HepG2 (cell line): Measurements from ENCODE around the gene PLBD2. TPM values are rescaled to one million over a fixed set of nuclear protein-coding genes. Genes with fewer than 3 reads are reported as not detected.

ENCODE experiments used
- ATAC-seq: fragments of 200-7000 bp; cut with Tn5 transposase; 3 replicates; pipeline ENCODE4 v1.9.1; 2020; ENCODE audit warnings: mild to moderate bottlenecking, moderate library complexity
- BruUV-seq: library from RNA; stranded (reverse); fragments of 400-500 nt; replicated peaks from 2 replicates; lab custom pipeline; 2021; lab: Mats Ljungman, UMichigan
- CTCF ChIA-PET: fragments of 300-600 bp; formaldehyde crosslinking; extraction: SDS; loops from one replicate; lab custom pipeline; 2021; ENCODE audit warnings: low total read pairs, inconsistent platforms, low intra/inter-chr PET ratio; lab: Yijun Ruan, JAX
- POLR2A ChIA-PET: fragments of 350-600 bp; sonication (Branson Sonifier 250); formaldehyde crosslinking; loops from one replicate; lab custom pipeline; 2020; ENCODE audit warnings: antibody characterized with exemption, inconsistent platforms; lab: Yijun Ruan, JAX
- DNase-seq: peaks from one replicate; pipeline ENCODE4 v3.0.0-alpha.2; 2015; ENCODE audit warnings: low spot score
- FAIRE-seq: peaks from 3 replicates; lab custom pipeline; 2011; peaks lifted over from hg19 to GRCh38; lab: Jason Lieb, UNC
- H2AFZ ChIP-seq: one replicate; pipeline ENCODE4 v1.6.1; 2011; ENCODE audit warnings: low read length, inconsistent platforms
- H3K27ac ChIP-seq: fragments of 300-600 bp; 3 replicates; pipeline ENCODE4 v1.8.0; 2011; ENCODE audit warnings: mixed run types, mild to moderate bottlenecking, mixed read lengths, low read length, inconsistent platforms; ENCODE audit not compliant: insufficient read depth; ENCODE audit errors: extremely low read length
- H3K27me3 ChIP-seq, 2 experiments: fragments of 200-600 bp in 1 of 2; 2 replicates in 1 of 2; 3 replicates in 1 of 2; pipeline versions ENCODE4 v1.6.0 to v1.8.0; 2011; ENCODE audit warnings: low read length in 2 of 2, mild to moderate bottlenecking in 2 of 2, moderate library complexity in 2 of 2, inconsistent platforms in 1 of 2; ENCODE audit not compliant: insufficient read depth in 2 of 2, control insufficient read depth in 1 of 2
- H3K36me3 ChIP-seq, 2 experiments: fragments of 200-600 bp in 1 of 2; replicated peaks in 1 of 2; 2 replicates in 1 of 2; 3 replicates in 1 of 2; pipeline versions ENCODE4 v1.5.1 to v1.8.0; 2011; ENCODE audit warnings: low read length in 2 of 2, inconsistent platforms in 1 of 2; ENCODE audit not compliant: insufficient read depth in 2 of 2, control insufficient read depth in 1 of 2
- H3K4me1 ChIP-seq: 2 replicates; pipeline ENCODE4 v1.5.1; 2012; ENCODE audit warnings: low read length, inconsistent platforms; ENCODE audit not compliant: insufficient read depth
- H3K4me2 ChIP-seq: 2 replicates; pipeline ENCODE4 v1.6.0; 2011; ENCODE audit warnings: low read depth, low read length, inconsistent platforms
- H3K4me3 ChIP-seq, 3 experiments: fragments of 200-600 bp in 1 of 3; sonication (generic), shearing (Covaris generic) in 1 of 3; replicated peaks in 1 of 3; 2 replicates each; pipeline ENCODE4 v1.5.1; 2011 to 2016; ENCODE audit warnings: low read length in 3 of 3, inconsistent platforms in 2 of 3, low read depth in 2 of 3, mild to moderate bottlenecking in 2 of 3, control low read depth in 1 of 3, mixed read lengths in 1 of 3; ENCODE audit not compliant: insufficient read depth in 1 of 3
- H3K79me2 ChIP-seq: one replicate; pipeline ENCODE4 v1.6.1; 2011; ENCODE audit warnings: low read length, inconsistent platforms; ENCODE audit not compliant: insufficient read depth
- H3K9ac ChIP-seq: 2 replicates; pipeline ENCODE4 v1.6.0; 2011; ENCODE audit warnings: mild to moderate bottlenecking, low read depth, low read length, inconsistent platforms; ENCODE audit not compliant: insufficient read depth
- H3K9me3 ChIP-seq: 2 replicates; pipeline ENCODE4 v1.5.1; 2012; ENCODE audit warnings: mild to moderate bottlenecking, low read length
- H4K20me1 ChIP-seq: 2 replicates; pipeline ENCODE4 v1.6.0; 2011; ENCODE audit warnings: inconsistent platforms, mild to moderate bottlenecking, low read length, moderate library complexity; ENCODE audit not compliant: insufficient read depth
- EHMT2 ChIP-seq: fragments of 200-600 bp; sonication (generic); IDR thresholded peaks from 2 replicates; pipeline ENCODE4 v1.7.0; 2017; ENCODE audit warnings: antibody characterized with exemption, low read depth, low read length, borderline replicate concordance
- ETV6 ChIP-seq: sonication (generic); formaldehyde crosslinking; conservative IDR thresholded peaks from 2 replicates; pipeline ENCODE4 v1.4.0; 2020; ENCODE audit warnings: missing genetic modification reagents
- FOXA3 ChIP-seq: IDR thresholded peaks from 2 replicates; pipeline ENCODE4 v1.6.1; 2016; ENCODE audit warnings: missing genetic modification reagents, missing compliant biosample characterization
- MYC ChIP-seq: sonication (generic); formaldehyde crosslinking; IDR thresholded peaks from 2 replicates; pipeline ENCODE4 v1.9.0; 2021; ENCODE audit warnings: missing genetic modification reagents, borderline replicate concordance
- TFAP4 ChIP-seq: sonication (generic); IDR thresholded peaks from 2 replicates; pipeline ENCODE4 v1.6.1; 2016; ENCODE audit warnings: low read depth, borderline replicate concordance
- TFE3 ChIP-seq: IDR thresholded peaks from 2 replicates; pipeline ENCODE4 v1.6.1; 2016
- YY1 ChIP-seq: IDR thresholded peaks from 2 replicates; pipeline ENCODE4 v1.6.1; 2011; ENCODE audit warnings: low read length, low read depth, moderate library complexity, mild to moderate bottlenecking; ENCODE audit not compliant: insufficient read depth, insufficient replicate concordance
- ZNF263 ChIP-seq: sonication (generic); formaldehyde crosslinking; IDR thresholded peaks from 2 replicates; pipeline ENCODE4 v1.4.0; 2020; ENCODE audit warnings: missing genetic modification reagents
- ZNF264 ChIP-seq: sonication (generic); formaldehyde crosslinking; IDR thresholded peaks from 2 replicates; pipeline ENCODE4 v1.4.0; 2020; ENCODE audit warnings: missing genetic modification reagents
- ZNF354B ChIP-seq: sonication (generic); formaldehyde crosslinking; IDR thresholded peaks from 2 replicates; pipeline ENCODE4 v1.8.0; 2022; ENCODE audit warnings: mild to moderate bottlenecking, missing genetic modification reagents
- WGBS: methylation state at CpG from one replicate; pipeline ENCODE4 v1.1.6; 2017; ENCODE audit warnings: low lambda C conversion rate; 5-methylcytosine and 5-hydroxymethylcytosine counted together
- in situ Hi-C: cut with HindIII; loops from 2 replicates; pipeline ENCODE4 v1.10.0; 2017; ENCODE audit warnings: low pct_unique_long_range_greater_than_20kb; ENCODE audit not compliant: extremely low pct_ligation_motif_present
- intact Hi-C: fragments of 100-400 bp; cut with micrococcal nuclease; formaldehyde crosslinking; loops from one replicate; pipeline ENCODE4 v1.10.0; 2022; ENCODE audit not compliant: unreplicated experiment
- polyA plus RNA-seq, 8 experiments: library from polyadenylated mRNA; depleted of rRNA in 3 of 8; stranded (reverse) in 7 of 8; unstranded in 1 of 8; fragments of >200 nt; fragmentation: Illumina TruSeq in 4 of 8; extraction: Trizol in 4 of 8; gene quantifications; 2 replicates each; pipeline versions ENCODE4 v1.2.1 to v1.2.3, GENCODE V29; 2011 to 2016; ENCODE audit warnings: low read depth in 4 of 8, missing spikeins in 1 of 8, mixed read lengths in 1 of 8; ENCODE audit not compliant: insufficient read depth in 1 of 8
- total RNA-seq, 5 experiments: library from RNA; depleted of rRNA; stranded (reverse); fragments of >200 nt; fragmentation: Illumina TruSeq; extraction: Trizol; gene quantifications; 2 replicates each; pipeline ENCODE4 v1.2.3, GENCODE V29; 2016; ENCODE audit warnings: low read depth in 1 of 5
- TF ChIP-seq, protein P1 (sequence below): sonication (generic); formaldehyde crosslinking; IDR thresholded peaks from 2 replicates; pipeline ENCODE4 v1.5.0; 2020; ENCODE audit warnings: missing genetic modification reagents
- TF ChIP-seq, protein P2 (sequence below): sonication (generic); formaldehyde crosslinking; IDR thresholded peaks from 2 replicates; pipeline ENCODE4 v1.4.0; 2020; ENCODE audit warnings: missing genetic modification reagents, mild to moderate bottlenecking, borderline replicate concordance

PLBD2 gene
- total and polyA plus RNA-seq, 2 of the 13 experiments (the other 11 are each of a cell fraction or from before 2014, with no cell fraction given) = 6.7 to 8.5 TPM

DNA sequence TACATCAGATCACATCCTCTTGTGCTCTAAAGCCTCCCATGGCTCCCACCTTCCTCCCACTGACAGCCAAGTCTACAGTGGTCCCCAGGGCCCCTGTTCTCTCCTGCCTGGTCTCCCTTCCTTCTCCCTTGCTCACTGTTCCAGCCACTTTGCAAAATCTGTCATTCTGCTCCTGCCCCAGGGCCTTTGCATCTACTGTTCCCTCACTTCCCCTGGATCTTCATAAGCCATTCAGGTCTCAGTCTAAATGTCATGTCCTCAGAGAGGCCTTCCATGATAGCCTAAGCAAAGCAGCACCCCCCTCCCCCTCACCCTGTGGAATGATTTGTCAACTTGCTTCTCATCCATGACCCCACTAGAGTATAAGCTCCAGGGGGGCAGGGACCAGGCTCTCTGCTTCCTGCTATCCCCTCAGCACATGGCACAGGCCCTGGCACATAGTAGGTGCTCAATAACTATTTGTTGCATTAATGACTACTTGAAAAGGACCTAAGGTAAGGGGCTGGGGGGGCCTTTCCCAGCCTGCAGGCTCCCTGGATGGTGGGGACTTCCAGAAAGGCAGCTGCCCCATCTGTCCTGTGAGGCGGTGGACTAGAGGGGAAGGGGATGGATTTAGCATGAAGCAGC lies 28.5 kb upstream of the PLBD2 start:
- TF ChIP-seq, protein P1, sequence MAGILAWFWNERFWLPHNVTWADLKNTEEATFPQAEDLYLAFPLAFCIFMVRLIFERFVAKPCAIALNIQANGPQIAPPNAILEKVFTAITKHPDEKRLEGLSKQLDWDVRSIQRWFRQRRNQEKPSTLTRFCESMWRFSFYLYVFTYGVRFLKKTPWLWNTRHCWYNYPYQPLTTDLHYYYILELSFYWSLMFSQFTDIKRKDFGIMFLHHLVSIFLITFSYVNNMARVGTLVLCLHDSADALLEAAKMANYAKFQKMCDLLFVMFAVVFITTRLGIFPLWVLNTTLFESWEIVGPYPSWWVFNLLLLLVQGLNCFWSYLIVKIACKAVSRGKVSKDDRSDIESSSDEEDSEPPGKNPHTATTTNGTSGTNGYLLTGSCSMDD = no peak
- TF ChIP-seq EHMT2 = no peak
- TF ChIP-seq MYC (CRISPR knock-in tag) = no peak
- no peak for TF ChIP-seq TFE3 (CRISPR knock-in tag)
- TF ChIP-seq ZNF263 (CRISPR knock-in tag) = no peak
- no peak for TF ChIP-seq FOXA3 (CRISPR knock-in tag)
- no peak for TF ChIP-seq ETV6
- no peak for TF ChIP-seq YY1
- TF ChIP-seq, protein P2, sequence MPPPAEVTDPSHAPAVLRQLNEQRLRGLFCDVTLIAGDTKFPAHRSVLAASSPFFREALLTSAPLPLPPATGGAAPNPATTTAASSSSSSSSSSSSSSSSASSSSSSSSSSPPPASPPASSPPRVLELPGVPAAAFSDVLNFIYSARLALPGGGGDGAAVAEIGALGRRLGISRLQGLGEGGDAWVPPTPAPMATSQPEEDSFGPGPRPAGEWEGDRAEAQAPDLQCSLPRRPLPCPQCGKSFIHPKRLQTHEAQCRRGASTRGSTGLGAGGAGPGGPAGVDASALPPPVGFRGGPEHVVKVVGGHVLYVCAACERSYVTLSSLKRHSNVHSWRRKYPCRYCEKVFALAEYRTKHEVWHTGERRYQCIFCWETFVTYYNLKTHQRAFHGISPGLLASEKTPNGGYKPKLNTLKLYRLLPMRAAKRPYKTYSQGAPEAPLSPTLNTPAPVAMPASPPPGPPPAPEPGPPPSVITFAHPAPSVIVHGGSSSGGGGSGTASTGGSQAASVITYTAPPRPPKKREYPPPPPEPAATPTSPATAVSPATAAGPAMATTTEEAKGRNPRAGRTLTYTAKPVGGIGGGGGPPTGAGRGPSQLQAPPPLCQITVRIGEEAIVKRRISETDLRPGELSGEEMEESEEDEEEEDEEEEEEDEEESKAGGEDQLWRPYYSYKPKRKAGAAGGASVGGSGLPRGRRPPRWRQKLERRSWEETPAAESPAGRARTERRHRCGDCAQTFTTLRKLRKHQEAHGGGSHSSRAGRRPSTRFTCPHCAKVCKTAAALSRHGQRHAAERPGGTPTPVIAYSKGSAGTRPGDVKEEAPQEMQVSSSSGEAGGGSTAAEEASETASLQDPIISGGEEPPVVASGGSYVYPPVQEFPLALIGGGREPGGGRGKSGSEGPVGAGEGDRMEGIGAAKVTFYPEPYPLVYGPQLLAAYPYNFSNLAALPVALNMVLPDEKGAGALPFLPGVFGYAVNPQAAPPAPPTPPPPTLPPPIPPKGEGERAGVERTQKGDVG (CRISPR knock-in tag) = no peak
- no peak for TF ChIP-seq ZNF264 (CRISPR knock-in tag)
- TF ChIP-seq TFAP4 = no peak
- TF ChIP-seq ZNF354B = no peak
- TF ChIP-seq, all 625 proteins: peak for 0
- no peak for FAIRE-seq
- H3K36me3 ChIP-seq = no peaks in the 10 kb centered on the region
- H3K9me3 ChIP-seq = no peaks in the 10 kb centered on the region
- 100% methylated on average over 1 of the region's 1 CpG for WGBS
- no peak for DNase-seq
- H3K27me3 ChIP-seq = no peaks in the 10 kb centered on the region
- no peak overlapping the region for H3K4me2 ChIP-seq
- ChIA-PET CTCF (no interaction called here), POLR2A (no interaction called here)
- no peak for ATAC-seq
- no TSS peak for BruUV-seq
- no peak overlapping the region for H2AFZ ChIP-seq
- in situ Hi-C loops = no loop called here
- no peak overlapping the region for H3K27ac ChIP-seq
- H3K4me3 ChIP-seq = no peak overlapping the region
- intact Hi-C loops = no loop called here
- H3K4me1 ChIP-seq = peaks cover 14% of the 10 kb centered on the region
- H4K20me1 ChIP-seq = no peaks in the 10 kb centered on the region
- H3K9ac ChIP-seq = no peak overlapping the region
- H3K79me2 ChIP-seq = no peaks in the 10 kb centered on the region
